ENCODE results near the gene PIMREG.
"Not testable (repeated sequence)": the region's sequence is repeated elsewhere in the genome, so short reads cannot be mapped to it uniquely, and the experiment has no call there.

Gene PIMREG

DNA sequence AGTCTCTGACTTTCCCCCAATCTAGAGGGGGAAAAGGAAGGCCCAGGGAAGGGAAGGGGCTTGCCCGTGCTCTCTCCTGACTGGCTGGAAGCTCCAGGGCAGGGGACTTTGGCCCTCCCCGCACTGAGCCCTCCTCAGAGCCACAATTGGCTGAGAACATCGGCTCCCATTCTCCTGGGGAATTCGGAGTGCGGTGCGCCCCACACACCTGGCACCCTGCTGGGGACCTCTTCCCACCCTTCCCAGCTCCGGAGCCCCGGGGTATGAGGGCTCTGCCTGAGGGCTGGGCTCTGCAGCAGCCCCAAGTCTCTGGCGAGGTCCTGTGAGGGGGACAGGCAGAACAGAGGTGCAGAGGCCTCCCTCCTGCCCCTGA lies 36.0 kb downstream of the PIMREG start:
- no peak for DNase-seq

DNA sequence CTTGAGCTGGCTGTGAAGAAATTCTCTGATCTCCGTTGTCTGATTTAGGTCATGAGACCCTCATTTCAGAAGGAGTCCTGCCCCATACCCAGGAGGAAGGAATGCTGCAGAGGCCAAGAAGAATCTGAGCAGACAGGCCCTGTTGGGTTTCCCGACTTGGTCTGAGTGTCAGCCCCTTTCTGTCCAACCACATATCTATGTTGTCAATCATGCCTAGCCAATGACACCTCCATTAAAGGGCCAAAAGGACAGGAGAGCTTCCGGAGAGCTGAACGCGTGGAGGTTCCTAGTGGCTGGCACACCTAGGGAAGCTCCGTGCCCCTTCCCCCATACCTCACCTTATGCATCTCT lies 37.8 kb downstream of the PIMREG start:
- no peak for DNase-seq

DNA sequence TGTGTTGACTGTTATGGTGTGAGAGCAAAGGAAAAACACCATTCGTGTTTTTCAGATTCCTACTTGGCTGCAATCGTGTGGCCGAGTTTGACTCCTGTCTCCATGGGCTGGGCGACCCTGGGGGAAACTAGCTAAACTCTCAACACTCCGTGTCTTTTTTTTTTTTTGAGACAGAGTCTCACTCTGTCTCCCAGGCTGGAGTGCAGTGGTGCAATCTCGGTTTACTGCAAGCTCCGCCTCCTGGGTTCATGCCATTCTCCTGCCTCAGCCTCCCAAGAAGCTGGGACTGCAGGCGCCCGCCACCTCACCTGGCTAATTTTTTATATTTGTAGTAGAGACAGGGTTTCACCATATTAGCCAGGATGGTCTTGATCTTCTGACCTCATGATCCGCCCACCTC lies 38.5 kb downstream of the PIMREG start:
- DNase-seq, result not testable (repeated sequence)

DNA sequence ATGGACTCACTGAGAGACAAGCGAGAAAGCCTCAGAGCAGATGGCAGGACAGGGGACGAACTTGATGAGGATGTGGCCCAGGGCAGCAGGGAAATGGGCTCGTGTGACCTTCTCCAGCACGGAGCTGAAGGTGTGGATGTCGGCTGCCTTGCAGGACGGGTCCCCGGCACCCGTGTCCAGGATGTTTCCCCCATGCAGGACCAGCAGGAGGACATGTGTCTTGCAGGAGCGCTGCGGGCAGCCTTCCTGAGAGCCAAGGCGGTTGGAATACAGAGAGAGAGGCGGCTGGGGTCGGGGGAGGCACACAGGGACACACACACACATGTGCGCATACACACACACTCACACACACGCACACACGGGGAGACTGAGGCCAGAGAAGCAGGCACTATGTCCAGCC lies 39.3 kb downstream of the PIMREG start:
- DNase-seq, result no peak

DNA sequence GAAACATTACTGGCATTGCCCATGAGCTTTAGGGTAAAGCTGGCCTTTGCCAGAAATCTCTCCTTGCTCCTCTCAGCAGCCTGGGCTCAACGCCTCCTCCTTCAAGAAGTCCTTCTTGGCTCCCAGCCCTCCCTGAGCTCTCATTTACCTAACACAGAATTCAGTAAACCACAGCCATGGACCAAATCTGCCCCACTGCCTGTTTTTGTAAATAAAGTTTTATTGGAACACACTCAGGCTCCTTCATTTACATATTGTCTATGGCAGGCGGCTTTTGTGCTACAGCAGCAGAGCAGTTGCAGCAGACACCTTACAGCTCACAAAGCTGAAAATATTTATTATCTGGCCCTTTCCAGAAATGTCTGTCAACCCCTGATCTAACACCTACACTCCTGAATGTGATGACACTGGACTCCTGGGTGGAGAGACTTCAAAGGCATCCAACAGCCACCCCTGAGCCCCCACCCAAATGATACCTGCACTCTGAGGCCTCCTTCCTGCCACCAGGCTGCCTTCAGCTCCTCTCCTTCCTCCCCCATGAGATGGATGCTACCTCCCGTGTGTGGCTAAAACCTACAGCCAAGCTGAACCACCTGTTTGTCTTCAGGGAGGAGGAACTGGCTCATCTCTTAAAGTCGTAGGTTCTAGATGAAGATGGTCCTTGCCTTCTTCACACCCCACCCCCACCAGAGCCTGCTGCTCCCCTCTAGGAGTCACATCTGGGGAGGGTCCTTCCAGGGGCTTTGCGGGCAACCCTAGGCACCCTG lies 41.6 kb downstream of the PIMREG start:
- DNase-seq, result no peak

DNA sequence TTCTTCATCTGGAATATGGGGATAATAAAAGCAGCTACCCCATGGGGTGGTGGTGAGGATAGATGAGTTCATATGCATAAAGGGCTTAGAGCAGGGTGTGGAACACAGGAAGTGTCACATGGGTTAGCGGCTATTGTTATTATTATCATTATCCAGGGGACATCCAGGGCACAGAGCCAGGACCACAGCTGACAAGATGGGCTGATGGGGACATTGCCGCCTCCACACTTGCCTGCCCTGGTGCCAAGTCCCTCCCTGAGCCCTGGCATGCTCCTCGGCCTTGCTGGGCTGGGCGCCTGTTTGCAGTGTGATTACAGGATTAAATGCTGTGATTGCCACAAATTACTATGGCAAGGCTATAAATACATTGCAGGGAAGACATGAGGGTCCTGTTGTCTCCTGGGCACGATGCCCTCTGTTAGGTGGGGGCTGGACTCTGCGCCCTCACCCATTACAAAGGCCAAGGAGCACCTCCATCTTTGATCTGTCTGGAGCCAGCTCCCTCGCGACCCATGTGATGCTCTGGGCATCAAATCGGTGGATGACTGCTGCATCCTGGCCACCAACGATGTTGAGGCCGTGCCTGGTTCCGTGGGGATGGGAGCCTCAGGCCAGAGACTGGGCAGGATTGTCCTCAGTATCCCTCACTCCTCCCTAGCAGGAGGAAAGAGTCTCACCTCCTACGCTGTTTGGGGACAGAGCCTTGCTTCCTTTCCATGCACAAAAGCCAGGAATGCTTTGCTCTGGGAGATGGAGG lies 43.2 kb downstream of the PIMREG start:
- no peak for DNase-seq

DNA sequence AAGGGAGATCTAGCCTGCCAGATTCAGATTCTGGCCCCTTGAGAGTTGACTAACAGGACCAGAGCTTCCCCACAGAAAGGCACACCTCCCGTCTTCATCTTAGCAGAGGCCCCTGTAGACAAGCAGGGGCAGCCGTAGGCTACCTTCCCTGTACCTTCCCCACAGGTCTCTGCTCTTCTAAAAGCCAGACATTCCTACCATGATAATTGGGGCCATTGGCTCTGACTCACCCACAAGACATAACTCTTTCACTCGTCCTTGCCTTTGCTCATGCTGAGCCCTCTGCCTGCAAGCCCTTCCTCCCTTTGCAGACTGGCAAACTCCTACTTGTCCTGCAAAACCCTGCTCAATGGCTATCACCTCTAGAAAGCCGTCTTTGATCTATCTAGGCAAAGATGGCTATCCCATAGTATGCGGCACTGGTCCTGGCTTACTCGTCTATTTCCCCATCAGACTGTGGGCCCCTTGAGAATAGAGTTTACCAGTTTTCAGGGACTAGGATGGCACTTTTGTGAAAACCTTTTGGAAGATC lies 43.8 kb downstream of the PIMREG start:
- no peak for DNase-seq

DNA sequence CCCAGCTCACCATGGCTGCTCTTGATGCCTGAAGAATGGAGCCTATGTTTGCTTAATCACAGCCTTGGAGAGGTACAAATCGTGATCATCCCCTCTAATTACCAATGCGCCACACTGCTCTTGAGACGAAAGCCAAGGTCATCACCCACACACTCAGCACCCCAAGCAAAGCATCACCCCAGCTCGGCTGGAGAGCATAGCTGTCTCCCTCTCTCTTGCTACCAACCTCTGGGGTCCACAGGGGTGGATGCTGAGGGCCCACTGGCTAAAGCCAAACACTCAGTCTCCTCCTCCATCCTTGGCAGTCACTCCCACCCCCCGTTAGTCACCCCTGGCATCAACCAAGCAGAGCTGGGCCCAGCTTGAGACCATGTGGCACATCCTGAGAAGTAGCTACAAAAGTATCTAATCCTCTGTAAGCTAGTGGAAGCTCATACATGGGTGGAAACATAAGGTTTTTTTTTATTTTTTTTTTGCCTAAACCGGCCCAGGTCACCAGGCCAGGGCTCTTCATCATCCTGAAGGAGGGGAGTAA lies 44.8 kb downstream of the PIMREG start:
- DNase-seq, result no peak

DNA sequence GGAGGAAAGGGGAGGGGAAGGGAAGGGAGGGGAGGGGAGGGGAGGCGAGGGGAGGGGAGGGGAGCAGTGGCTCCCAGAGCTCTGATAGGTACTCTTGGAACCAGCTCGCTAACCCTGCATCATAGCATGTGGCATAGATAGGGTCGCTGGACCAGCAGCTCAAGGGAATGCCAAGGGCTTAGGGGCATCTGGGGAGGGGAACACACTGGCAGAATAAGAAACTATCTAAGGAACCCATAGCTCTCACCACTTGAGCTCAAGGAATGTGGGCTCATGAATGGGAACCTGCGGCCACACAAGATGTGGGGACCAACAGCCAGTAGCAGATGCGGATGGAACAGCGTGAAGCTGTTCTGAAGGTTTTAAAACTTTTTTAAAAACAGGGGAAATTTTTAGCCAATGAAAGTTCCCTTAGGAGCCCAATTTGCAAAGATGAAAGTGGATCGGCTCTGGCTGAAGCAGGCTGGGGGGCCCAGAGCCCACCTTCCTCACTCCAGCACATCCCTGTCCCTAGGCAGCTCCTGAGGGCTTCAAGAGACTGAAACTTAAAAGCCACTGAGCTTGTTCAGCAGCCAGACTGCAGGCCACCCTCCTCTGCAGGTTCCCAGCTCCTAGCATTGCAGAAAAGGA lies 46.9 kb downstream of the PIMREG start:
- DNase-seq, result no peak

DNA sequence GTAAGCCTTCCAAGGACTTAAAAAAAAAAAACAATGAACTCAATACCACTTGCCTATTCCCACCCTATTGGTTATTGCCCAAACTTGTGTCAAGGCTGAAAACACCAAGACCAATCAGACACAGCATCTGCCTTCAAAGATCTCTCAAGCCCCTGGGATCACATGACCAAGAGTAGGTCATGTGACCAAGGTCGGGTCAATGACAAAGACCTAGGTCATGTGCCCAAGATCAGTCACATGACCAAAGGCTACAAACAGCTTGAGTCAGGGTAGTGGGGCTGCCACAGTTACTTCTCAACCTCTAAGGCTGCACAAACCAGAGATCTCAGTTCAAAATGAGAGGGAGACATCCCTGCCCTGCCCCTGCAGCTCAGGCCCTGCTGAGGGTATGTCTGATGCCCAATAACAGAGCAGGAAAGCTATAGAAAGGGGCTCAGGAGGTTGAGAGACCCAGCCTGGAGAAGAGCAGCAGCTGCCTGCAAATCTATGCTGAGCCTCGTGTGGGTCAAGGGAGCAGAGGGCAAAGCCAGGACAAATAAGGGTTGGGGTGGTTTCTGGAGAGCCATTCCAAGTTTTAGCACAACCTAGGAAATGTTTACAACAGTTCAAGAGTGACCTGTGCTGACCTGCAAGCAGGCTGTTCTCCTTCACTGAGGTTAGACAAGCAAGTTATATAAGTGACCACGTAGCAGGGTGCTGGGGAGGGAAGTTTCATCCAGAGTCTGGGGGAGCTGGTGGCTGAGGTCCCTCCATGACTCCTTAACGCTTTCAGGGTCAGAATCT lies 48.8 kb downstream of the PIMREG start:
- no peak for DNase-seq

DNA sequence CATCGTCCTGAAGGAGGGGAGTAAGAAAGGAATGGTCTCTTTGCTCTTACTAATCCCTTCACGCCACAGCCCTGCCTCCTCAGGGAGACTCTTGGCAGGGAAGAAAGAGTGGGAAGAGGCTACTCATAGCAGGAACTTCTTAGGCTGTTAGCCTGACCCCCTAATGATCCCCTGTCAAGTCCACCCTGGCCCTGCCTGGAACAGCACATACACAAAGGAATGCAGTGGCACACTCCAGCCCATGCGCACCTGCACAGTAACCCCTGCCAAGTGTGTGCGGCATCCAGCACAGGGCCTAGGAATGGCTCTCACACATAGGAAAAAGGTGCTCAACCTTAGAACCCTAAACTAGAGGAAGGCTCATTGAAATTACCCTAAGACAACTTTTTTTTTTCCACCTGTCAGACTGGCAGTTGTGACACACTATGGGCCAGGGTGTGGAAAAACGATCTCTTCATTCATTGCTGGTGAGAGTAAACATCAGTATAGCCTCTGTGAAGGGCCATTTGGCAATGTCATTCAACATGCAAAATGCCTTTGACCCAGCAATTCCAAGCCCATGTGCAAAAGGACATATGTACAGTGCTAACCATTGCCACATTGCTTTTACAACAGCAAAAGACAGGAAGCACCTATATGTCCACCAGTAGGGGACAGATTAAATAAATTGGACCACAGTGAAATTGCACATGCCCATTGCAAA lies 50.1 kb downstream of the PIMREG start:
- no peak for DNase-seq

DNA sequence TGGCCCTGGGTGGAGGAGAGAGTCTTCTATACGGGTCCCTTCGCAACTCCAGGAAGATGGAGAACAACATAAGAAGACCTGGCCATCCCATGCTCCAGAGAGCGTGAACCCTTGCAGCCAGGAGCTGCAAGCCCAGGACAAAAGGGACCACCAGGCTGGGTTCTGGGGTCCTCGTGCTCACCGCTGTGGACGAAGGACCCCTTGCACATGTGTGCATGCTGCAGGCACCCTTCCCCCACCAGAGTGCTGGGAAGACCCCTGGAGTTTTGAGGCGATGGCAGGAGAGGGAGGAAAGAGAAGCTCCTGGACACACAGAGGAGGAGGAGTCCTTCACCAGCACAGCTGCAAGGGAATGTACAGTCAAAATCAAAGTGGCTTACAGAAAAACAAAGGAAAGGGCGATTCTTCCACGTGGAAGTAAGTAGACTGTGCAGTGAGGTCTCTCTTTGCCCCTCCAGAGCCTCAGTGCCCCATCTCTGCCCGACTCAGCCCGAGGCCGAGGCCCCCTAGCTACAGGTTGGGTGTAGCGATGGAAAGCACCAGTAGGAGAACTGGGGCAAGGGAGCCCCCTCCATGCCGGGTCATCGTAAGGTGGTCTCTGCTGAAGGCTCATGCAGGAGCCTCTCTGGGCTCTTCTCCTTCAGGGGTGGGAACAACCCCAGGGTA lies 51.3 kb downstream of the PIMREG start:
- DNase-seq, result no peak

DNA sequence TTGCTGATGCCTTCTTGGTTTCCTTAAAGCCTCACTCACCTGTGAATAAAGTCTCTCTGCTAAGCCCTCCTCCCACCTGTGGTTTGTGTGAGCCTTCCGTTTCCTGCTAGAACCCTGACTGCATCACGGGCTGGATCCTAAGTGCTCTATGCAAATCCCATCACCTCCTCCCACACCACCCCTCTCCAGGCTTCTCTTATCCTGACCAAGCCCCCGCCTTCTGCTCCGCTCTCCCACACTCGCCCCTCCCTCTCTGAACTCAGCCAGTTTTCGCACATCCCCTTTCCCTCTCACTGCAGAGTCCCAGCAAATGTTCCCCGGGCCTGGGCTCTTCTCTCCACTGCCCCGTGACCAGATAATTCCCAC lies 51.8 kb downstream of the PIMREG start:
- no peak for DNase-seq

DNA sequence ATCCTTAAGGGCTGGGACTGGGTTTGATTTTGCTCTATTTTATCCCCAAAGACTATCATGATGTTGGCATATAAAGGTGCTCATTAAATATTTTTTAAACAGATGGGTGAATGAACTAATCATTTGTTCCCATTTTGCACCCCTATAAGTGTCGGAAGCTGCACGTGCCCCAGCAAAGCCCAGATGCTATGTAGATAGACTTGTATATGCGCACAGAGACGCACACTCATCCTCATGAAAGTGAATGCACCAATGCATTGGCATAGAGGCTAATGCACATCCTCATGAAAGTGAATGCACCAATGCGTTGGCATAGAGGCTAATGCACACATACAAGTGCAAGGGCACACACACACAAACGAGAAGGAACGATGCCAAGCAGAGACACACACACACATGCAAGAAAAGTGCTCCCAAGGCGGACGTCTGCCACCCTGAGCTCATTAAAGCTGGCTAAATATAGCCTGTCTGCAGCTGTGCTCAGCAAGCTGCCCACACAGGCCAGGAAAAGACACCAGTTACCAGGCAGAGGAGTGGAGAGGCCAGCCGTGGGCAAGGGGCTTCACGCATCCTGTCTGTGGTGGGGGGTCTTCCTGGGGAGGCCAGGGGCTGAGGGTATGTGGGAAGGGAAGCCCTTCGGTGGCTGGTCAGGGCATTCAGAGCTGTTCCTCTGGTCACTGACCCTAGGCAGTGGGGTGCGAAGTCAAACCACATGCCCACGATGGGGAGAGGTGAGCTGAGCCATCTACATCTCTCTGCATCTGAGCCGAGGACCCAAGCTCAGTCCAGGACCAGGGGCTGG lies 52.6 kb downstream of the PIMREG start:
- no peak for DNase-seq

DNA sequence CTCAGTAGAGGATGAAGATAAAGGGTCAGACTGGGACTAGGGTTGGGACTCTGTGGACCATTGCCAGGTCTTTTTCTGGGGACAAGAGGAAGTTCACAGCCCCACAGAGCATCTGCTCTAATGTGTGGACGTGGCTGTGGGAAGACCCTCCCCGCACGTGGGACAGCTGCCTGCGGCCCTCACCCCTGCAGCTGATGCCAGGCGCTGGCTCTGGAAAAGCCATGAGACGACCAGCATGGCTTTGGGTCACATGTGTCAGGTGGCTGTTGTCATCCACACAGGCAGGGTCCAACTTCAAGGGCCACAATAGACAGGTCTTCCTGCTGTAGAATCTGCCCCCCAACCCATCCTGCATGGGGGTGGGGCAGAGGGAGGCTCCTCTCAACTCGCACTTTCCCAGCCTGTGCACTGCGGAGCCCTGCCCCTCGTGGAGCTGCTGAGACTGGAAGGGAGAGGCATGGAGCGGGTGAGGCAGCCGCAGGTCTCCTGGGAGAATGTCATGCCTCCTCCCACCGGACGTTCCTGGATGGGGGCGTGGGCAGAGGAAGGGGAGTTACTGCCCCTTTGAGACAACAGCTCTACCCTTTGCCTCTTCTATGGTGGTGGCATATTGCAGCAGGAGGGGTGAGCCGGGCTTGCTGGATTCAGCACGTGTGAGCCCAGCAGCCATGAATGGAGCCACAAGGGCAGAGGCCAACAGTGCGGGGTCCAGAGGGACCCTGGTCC lies 53.4 kb downstream of the PIMREG start:
- DNase-seq, result no peak

DNA sequence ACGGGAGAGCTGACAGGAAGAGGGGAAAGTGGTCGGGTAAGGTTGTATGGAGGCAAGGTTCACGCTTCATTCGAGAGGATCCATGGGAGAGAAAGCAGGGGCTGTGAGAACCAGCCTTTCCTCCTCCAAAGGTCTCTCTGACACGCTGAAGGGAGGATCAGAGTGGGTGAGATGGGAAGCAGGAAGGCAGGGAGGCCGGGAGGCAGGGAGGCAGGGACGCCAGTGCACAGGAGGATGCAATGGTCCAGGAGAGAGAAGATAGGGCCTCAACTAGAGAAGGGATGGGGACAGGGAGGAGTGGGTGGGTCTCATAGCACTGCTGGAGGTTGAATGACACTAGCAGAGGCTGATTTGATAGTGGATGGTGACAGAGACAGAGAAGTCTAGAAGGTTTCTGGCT lies 54.1 kb downstream of the PIMREG start:
- no peak for DNase-seq

DNA sequence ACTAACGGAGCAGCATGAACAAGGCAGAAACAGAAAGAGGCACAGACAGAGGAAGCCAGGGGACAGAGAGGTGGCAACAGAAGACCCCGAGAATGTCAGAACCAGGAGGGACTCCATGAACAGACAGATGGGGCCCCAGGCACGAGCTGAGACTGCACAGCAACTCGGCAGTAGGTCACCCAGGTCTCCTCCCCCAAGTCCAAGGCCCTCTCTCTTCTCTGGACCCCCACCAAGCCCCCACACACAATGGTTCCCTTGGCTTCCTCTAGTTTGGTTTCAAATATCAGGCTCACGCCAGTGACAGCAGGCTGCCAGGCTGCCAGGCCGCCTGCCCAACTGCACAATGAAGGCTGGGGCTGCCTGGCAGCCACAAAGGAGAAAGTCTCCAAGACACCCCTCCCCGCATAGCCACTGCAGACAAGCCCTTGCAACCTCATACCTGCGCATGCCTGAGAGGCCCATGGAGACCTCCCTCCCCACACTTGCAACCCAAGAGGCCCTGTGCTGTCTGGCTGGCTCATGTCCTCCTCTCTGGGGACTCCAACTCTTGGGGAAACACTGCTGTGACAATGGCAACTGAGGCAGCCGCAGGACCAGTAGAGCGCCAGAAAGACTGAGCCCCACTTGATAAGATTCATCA lies 54.8 kb downstream of the PIMREG start:
- DNase-seq, result no peak

All from activated gamma-delta T cell (primary cell).